IPS-NIHi7 (cell line): ENCODE data around the gene CMTM7.
A peak's percentile ranks its signal among the peaks of the same experiment; 100 is the strongest.

ENCODE experiments used
- DNase-seq: peaks from one replicate; pipeline ENCODE4 v3.0.0; 2012; ENCODE audit warnings: mixed read lengths; ENCODE audit errors: extremely low spot score

Gene CMTM7

GRCh38 chr3:32391643-32392535 lies at the start of gene CMTM7:
TSS of gene CMTM7 (plus strand) at chr3:32391853. CDS start at chr3:32391907, 54 bp downstream.
- peak; percentile 74 for DNase-seq

GRCh38 chr3:32347343-32348125 lies 44.1 kb upstream of the CMTM7 start:
- no peak for DNase-seq

- no peak for DNase-seq
These were observed 42.5 kb upstream of the CMTM7 start for GRCh38 chr3:32349184-32349583.

DNA sequence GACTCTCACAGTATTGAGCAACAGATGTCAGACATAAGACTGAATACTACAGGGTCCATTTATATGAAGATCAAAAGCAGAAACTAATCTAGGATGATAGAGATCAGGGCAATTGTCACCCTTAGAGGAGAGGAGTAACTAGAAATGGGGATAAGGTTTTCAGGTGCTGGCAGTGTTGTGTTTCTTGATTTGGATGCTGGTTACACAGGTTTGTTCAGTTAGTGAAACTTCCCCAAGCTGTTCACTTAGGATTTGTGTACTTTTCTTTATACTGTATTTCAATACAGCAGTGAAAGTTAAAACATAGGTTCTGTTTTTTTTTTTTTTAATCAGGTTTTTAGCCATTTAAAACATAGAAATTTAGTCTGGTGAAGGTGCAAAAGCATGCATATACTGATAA lies 39.1 kb upstream of the CMTM7 start:
- DNase-seq, result no peak

- no peak for DNase-seq
These were observed 38.3 kb upstream of the CMTM7 start for GRCh38 chr3:32353351-32353750.

DNA sequence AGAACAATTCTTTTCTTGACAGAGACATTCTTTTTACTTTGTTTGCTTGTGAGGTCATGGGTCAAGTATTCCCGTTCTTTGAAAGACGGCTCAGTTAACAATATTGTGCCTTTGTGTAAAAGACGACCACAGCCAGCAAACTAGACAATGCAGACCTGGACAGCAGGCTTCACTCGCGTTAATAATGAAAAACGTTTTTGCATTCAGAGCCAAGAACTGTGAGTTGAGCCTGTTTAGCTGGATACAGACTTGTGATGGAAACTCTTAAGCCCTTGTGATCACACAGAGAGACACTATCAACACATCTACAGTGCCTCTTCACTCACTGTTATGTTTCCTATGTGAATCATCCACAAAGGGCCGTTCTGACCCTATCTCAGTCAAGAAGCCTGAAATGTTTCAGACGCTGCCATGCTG lies 37.3 kb upstream of the CMTM7 start:
- no peak for DNase-seq

GRCh38 chr3:32355751-32356291 lies 35.8 kb upstream of the CMTM7 start:
- no peak for DNase-seq

- DNase-seq, result peak; percentile 73
These were observed 31.7 kb upstream of the CMTM7 start for GRCh38 chr3:32359766-32360492.

- DNase-seq, result no peak
These were observed 31.2 kb upstream of the CMTM7 start for GRCh38 chr3:32360493-32360827.

DNA sequence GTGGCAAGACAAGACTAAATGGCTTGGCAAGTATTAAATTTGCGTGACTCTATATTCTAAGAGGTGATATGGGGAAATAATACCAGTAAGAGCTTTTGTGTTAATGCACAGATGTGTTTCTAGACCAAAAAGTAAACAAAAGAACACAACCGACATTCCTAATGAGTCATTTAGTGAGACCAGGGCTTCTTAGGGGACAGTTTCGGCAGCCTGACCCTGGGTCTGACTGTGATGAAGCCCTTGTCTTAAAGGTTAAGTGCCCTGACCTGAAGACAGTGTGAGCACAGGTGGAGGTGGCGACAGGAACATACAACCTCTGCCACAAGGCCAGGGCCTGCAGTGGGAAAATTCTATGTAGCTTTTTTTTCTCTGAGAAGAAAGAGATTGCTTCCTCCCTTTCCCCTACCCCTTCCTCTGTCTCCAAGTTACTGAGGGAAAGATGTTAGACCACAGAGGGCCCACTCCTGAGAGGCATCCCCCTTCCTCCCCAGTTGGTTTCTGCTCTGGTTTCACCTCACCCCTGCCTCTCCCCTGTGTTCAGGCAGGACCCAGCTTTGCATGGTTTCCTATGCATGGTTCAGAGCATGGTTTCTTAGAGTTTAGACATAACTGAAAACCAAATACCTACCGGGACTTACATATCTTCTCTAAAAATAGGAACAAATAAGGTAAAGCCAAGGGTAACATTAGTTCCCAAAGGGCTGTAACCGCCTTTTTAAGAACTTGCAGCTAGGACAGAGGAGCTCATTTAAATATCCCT lies 24.8 kb upstream of the CMTM7 start:
- DNase-seq, result no peak

GRCh38 chr3:32367442-32367841 lies 24.2 kb upstream of the CMTM7 start:
- no peak for DNase-seq

GRCh38 chr3:32371461-32372212 lies 20.0 kb upstream of the CMTM7 start:
- DNase-seq, result no peak

- no peak for DNase-seq
These were observed 19.5 kb upstream of the CMTM7 start for GRCh38 chr3:32372213-32372490.

DNA sequence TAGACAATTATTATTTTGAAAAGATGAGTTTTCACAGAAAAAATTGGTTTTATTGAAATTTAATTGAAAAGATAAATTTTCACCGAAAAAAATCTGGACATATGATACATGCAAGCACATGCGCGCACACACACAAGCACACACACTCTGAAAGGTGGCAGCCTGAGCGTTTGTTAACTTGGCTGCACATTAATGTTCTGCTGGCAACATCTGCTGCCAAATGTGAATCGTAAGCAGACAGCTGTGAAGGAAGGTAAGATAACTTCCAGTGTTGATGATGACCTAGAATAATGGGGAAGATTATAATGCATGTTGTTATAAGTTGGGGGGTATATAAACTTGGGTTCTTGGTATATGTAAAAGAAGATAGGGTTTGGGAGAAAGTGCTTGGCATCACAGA lies 18.4 kb upstream of the CMTM7 start:
- DNase-seq, result no peak

GRCh38 chr3:32373844-32374243 lies 17.8 kb upstream of the CMTM7 start:
- no peak for DNase-seq

DNA sequence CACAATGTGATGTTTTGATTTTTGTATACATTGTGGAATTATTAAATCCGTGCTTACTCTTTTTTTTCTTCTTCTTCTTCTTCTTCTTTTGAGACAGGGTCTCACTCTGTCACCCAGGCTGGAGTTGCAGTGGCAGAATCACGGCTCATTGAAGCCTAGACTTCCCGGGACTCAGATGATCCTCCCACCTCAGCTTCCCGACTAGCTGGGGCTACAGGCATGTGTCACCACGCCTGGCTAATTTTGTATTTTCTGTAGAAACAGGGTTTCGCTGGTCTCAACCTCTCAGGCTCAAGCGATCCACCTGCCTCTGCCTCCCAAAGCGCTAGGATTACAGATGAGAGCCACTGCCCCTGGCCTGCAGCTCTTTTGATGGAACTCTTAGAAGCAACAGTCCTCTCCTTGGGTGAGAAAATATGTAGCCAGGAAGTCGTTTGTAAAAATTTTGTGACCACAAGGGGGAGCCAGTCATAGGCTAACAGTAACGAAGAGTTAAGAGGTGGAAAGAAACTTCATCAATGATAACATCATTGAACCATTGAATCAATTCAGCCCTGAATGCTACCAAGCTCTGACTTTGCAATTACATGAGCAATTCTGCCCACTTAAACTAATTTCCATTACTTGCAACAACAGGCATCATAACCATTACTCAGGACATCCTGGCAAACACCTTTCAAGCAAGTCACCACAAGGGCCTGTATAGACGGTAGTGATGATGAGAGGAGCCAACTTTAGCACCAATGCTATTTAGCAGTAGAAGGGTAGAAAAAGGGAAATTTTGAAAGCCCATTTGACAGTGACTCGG lies 16.7 kb upstream of the CMTM7 start:
- DNase-seq, result peak; percentile 63

DNA sequence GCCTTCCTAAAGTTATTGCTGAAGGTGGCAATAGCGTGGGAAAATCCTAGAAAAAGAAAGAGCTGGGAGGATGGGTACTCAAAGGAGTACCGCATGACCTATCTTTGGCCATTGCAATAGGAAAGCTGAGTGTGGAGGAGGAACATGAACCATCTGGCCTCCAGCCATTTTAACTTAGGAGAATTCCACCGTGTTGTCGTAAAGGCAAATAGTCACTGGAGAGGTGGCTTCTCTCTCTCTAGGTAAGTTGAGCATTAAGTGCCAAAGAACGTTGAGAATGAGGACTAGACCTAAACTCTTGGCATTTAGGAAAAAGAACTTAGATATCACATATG lies 16.1 kb upstream of the CMTM7 start:
- no peak for DNase-seq

DNA sequence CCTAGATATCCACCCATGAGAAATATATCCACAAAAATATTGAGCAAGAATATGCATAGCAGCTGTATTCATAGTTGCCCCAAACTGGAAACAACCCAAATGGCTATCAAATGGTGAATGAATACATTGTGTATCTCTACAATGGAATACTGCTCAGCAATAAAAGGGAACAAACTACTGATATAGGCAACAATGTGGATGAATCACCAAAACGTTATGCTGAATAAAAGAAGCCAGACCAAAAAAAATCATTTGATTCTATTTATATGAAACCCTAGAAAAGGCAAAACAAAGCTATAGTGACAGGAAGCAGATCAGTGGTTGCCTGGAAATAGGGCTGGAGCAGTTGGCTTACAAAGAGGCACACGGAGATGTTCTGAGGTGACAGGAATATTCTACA lies 15.5 kb upstream of the CMTM7 start:
- no peak for DNase-seq

DNA sequence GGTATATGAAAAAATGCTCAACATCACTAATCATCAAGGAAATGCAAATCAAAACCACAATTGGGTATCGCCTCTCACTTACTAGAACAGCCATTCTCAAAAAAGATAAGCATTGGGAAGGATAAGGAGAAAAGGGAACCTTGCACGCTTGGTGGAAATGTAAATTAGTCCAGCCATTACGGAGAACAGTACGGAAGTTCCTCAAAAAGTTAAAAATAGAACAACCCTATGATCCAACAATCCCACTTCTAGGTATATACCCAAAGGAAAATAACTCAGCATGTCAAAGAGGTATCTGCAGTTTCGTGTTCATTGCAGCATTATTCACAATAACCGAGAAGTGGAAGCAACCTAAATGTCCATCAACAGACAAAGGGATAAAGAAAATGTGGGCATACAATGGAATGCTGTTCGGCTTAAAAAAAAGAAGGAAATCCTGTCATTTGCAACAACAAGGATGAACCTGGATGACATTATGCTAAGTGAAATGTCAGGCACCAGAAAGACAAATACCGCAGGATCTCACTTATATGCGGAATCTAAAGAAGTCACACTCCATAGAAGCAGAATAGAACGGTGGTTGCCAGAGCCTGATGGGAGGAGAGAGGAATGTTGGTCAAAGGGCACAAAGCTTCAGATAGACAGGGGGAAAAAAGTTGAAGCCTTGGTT lies 11.7 kb upstream of the CMTM7 start:
- DNase-seq, result no peak

- no peak for DNase-seq
These were observed 9.7 kb upstream of the CMTM7 start for GRCh38 chr3:32381922-32382321.
